ENCODE measurements around the gene PIAS3.

PIAS3 gene

GRCh38 chr1:145858901-145859490 lies at the start of gene PIAS3:
PIAS3 (minus strand) TSS chr1:145859081; CDS start chr1:145858990, 91 bp downstream.
- peak; percentile 94 for DNase-seq

- DNase-seq: no peak
Observed at GRCh38 chr1:145908653-145909052, 49.8 kb upstream of the PIAS3 start.

GRCh38 chr1:145906954-145907753 lies 48.3 kb upstream of the PIAS3 start:
- DNase-seq: no peak

GRCh38 chr1:145901312-145902021 lies 42.6 kb upstream of the PIAS3 start:
- DNase-seq: no peak

GRCh38 chr1:145898756-145899155 lies 39.9 kb upstream of the PIAS3 start:
- DNase-seq: no peak

GRCh38 chr1:145897969-145898368 lies 39.1 kb upstream of the PIAS3 start:
- DNase-seq: no peak

- no peak for DNase-seq
Observed at GRCh38 chr1:145895471-145895870, 36.6 kb upstream of the PIAS3 start.

GRCh38 chr1:145893306-145894055 lies 34.6 kb upstream of the PIAS3 start:
- DNase-seq: no peak

GRCh38 chr1:145892486-145893087 lies 33.7 kb upstream of the PIAS3 start:
- no peak for DNase-seq

GRCh38 chr1:145891587-145892485 lies 33.0 kb upstream of the PIAS3 start:
- peak; percentile 71 for DNase-seq

- DNase-seq: no peak
Observed at GRCh38 chr1:145891143-145891542, 32.3 kb upstream of the PIAS3 start.

- DNase-seq: no peak
Observed at GRCh38 chr1:145889722-145890121, 30.8 kb upstream of the PIAS3 start.

- no peak for DNase-seq
Observed at GRCh38 chr1:145887631-145888030, 28.8 kb upstream of the PIAS3 start.

GRCh38 chr1:145886816-145887215 lies 27.9 kb upstream of the PIAS3 start:
- DNase-seq: no peak

GRCh38 chr1:145886390-145886789 lies 27.5 kb upstream of the PIAS3 start:
- DNase-seq: no peak

GRCh38 chr1:145885738-145886287 lies 26.9 kb upstream of the PIAS3 start, which contains the start of gene ANKRD35:
ANKRD35 (minus strand) TSS chr1:145885866; CDS start chr1:145885758, 108 bp downstream.
- peak; percentile 95 for DNase-seq

- no peak for DNase-seq
Observed at GRCh38 chr1:145884675-145885074, 25.8 kb upstream of the PIAS3 start.

- no peak for DNase-seq
Observed at GRCh38 chr1:145879775-145880174, 20.9 kb upstream of the PIAS3 start.

- DNase-seq: no peak
Observed at GRCh38 chr1:145878724-145879123, 19.8 kb upstream of the PIAS3 start.

GRCh38 chr1:145877923-145878486 lies 19.1 kb upstream of the PIAS3 start:
- no peak for DNase-seq

GRCh38 chr1:145874646-145875045 lies 15.8 kb upstream of the PIAS3 start:
- DNase-seq: no peak
